GM18520 (cell line): ENCODE data around the gene TMEM39A.

Source experiments
- ATAC-seq: cut with Tn5 transposase; IDR thresholded peaks from one replicate; pipeline ENCODE4 v1.9.1; 2021; ENCODE audit not compliant: unreplicated experiment

TMEM39A gene

GRCh38 chr3:119463171-119464169 lies at the start of gene TMEM39A:
Gene TMEM39A (minus strand): TSS chr3:119463615. CDS start chr3:119462074, 1,541 bp downstream.
- ATAC-seq: peak; percentile 92

DNA sequence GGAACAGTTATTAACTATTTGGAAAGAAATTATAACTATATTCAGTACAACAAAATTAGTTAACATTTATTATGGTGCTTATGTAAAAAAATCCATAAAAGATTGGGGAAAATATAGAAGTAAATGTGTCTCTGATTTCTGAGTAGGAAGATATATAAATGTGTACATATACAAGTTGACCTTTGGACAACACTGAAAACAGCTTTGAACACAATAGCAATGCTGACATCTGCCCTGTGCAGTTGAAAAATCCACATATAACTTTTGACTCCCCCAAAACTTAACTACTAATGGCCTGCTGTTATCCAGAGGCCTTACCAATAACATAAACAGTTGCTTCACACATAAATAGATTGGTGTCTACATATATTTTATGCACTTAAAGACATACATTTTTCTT lies 47.3 kb upstream of the TMEM39A start:
- ATAC-seq: no peak

- ATAC-seq: peak; percentile 55
Observed at GRCh38 chr3:119508172-119508845, 44.9 kb upstream of the TMEM39A start.

- no peak for ATAC-seq
Observed at GRCh38 chr3:119507404-119507803, 44.0 kb upstream of the TMEM39A start.

GRCh38 chr3:119506631-119507030 lies 43.2 kb upstream of the TMEM39A start:
- no peak for ATAC-seq

DNA sequence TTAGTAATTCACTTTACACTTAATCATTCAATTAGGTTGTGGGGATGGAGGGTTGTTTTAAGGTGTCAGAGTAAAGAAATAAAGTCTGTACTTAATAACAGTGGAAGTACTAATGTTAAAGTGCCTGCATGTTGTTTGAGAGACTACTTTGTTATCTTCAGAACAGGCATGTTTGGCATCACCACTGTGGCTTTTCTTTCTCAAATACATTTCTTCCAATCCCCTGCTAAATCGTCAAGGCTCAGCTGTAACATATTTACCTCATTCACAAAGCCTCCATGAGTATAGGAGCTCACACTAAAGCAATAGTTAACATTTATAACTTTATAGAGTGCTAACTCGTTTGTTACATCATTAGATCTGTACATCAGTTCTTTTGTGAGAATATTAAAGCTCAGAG lies 37.5 kb upstream of the TMEM39A start:
- ATAC-seq: no peak

DNA sequence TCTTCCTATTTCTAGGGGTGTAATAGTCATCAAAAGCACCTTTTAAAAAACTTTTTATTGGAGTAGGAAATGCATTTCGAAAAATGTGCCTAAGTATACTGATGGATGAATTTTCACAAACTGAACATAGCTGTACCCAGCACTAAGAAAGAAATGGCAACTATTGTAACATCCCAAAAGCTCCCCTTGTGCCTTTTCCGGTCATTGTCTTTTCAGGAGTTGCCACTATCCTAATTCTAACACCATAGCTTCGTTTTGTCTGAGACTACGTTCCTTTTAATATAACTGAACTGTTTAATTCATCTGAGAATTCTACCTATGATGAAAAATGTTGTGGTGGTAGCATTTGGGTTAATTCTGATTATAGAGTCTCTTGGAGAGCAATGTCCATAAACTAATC lies 36.9 kb upstream of the TMEM39A start:
- no peak for ATAC-seq

- ATAC-seq: peak; percentile 92
Observed at GRCh38 chr3:119498186-119499011, 35.0 kb upstream of the TMEM39A start, which contains the start of gene TIMMDC1. Gene TIMMDC1 (plus strand): TSS chr3:119498547. CDS start chr3:119498734, 187 bp downstream.

- no peak for ATAC-seq
Observed at GRCh38 chr3:119497820-119498185, 34.4 kb upstream of the TMEM39A start.

- ATAC-seq: no peak
Observed at GRCh38 chr3:119494597-119494996, 31.2 kb upstream of the TMEM39A start.

DNA sequence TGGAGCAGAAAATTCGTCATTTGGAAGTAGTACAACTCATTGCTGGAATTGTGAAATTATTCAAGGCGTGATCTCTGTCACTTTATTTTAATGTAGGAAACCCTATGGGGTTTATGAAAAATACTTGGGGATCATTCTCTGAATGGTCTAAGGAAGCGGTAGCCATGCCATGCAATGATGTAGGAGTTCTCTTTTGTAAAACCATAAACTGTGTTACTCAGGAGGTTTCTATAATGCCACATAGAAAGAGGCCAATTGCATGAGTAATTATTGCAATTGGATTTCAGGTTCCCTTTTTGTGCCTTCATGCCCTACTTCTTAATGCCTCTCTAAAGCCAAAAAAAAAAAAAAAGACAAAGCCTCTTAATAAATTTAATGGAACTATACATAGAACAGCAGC lies 29.4 kb upstream of the TMEM39A start:
- no peak for ATAC-seq

- ATAC-seq: no peak
Observed at GRCh38 chr3:119492128-119492527, 28.7 kb upstream of the TMEM39A start.

- ATAC-seq: no peak
Observed at GRCh38 chr3:119490153-119490552, 26.7 kb upstream of the TMEM39A start.

GRCh38 chr3:119485563-119485962 lies 22.1 kb upstream of the TMEM39A start:
- ATAC-seq: no peak

DNA sequence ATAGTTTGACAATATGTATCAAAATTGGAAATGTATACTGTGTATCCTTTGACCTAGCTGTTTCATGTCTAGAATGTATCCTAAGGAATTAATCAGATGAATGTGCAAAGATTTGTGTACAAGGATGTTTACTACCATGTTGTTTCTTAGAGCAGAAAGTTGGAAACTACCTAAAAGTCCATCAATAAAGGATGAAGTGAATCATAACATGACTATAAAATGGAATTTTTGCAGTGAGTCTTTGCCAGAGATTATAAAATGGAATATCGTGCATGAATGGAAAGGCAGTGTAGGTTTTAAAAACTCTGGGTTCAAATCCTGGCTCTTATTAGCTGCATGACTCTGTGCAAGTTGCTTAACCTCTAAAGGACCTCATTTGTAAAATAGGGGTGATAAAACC lies 19.7 kb upstream of the TMEM39A start:
- no peak for ATAC-seq

GRCh38 chr3:119481079-119481478 lies 17.7 kb upstream of the TMEM39A start:
- ATAC-seq: no peak

GRCh38 chr3:119470866-119471265 lies 7.5 kb upstream of the TMEM39A start:
- ATAC-seq: no peak

- ATAC-seq: no peak
Observed at GRCh38 chr3:119469418-119470189, 6.2 kb upstream of the TMEM39A start.

- no peak for ATAC-seq
Observed at GRCh38 chr3:119468041-119468440, 4.6 kb upstream of the TMEM39A start.

DNA sequence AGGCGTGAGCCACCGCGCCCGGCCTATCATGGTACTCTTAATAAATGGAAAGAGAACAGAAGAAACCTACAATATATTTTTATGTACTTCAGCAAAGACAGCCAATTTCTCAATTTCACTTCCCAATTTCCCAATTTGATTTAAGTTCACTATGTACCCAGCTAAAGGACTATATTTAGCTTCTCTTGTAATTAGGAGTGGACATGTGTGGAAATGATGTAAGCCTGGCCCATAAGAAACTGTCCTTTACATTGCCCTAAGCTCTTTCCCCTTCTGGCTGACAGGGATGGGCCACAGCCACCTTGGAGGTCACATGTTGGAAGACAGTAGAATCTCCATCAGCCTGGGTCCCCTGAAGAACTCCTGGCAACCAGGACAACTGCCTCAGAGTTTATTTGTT lies 6.2 kb downstream of the TMEM39A start:
- no peak for ATAC-seq
